SK-N-SH treated with all-trans-retinoic acid at 6 μM for 48 hours (cell line): Measurements from ENCODE around the gene ZNF239.

ENCODE experiments used
- ATAC-seq: fragments of 200-7000 bp; cut with Tn5 transposase; 3 replicates; pipeline ENCODE4 v1.9.1; 2020; ENCODE audit warnings: mild to moderate bottlenecking, moderate library complexity
- ARNTL ChIP-seq: fragments of 450-650 bp; formaldehyde crosslinking; IDR thresholded peaks from 2 replicates; pipeline ENCODE4 v1.5.0; 2020; ENCODE audit warnings: low read depth, mild to moderate bottlenecking, moderate library complexity, borderline replicate concordance
- BACH2 ChIP-seq: fragments of 250-450 bp; sonication (Bioruptor Pico); IDR thresholded peaks from 2 replicates; pipeline ENCODE4 v1.9.0; 2021; ENCODE audit warnings: mild to moderate bottlenecking, borderline replicate concordance
- CSDC2 ChIP-seq: fragments of 250-450 bp; sonication (Bioruptor Pico); IDR thresholded peaks from 2 replicates; pipeline ENCODE4 v1.5.0; 2020; ENCODE audit warnings: mild to moderate bottlenecking, moderate library complexity
- ESRRG ChIP-seq: fragments of 250-450 bp; sonication (Bioruptor Pico); IDR thresholded peaks from 2 replicates; pipeline ENCODE4 v1.6.1; 2021; ENCODE audit warnings: mild to moderate bottlenecking
- GLIS3 ChIP-seq: fragments of 250-450 bp; sonication (Bioruptor Pico); IDR thresholded peaks from 2 replicates; pipeline ENCODE4 v1.5.0; 2020; ENCODE audit warnings: mild to moderate bottlenecking, moderate library complexity
- ISL1 ChIP-seq: fragments of 250-450 bp; sonication (Bioruptor Pico); IDR thresholded peaks from 2 replicates; pipeline ENCODE4 v2.1.2; 2022; ENCODE audit warnings: mild to moderate bottlenecking, moderate library complexity
- RARB ChIP-seq: fragments of 250-450 bp; sonication (Bioruptor Pico); IDR thresholded peaks from 2 replicates; pipeline ENCODE4 v1.8.0; 2021; ENCODE audit warnings: mild to moderate bottlenecking, moderate library complexity
- SNAI2 ChIP-seq: fragments of 250-450 bp; sonication (Bioruptor Pico); IDR thresholded peaks from 2 replicates; pipeline ENCODE4 v1.5.0; 2020; ENCODE audit warnings: mild to moderate bottlenecking, moderate library complexity
- TCF4 ChIP-seq: fragments of 250-450 bp; sonication (Bioruptor Pico); IDR thresholded peaks from 2 replicates; pipeline ENCODE4 v1.8.0; 2021; ENCODE audit warnings: mild to moderate bottlenecking, moderate library complexity, borderline replicate concordance
- TOX ChIP-seq: fragments of 250-450 bp; sonication (Bioruptor Pico); IDR thresholded peaks from 2 replicates; pipeline ENCODE4 v1.8.0; 2021; ENCODE audit warnings: mild to moderate bottlenecking, moderate library complexity, borderline replicate concordance
- ZC3H10 ChIP-seq: fragments of 250-450 bp; sonication (Bioruptor Pico); IDR thresholded peaks from 2 replicates; pipeline ENCODE4 v1.5.1; 2021; ENCODE audit warnings: mild to moderate bottlenecking, moderate library complexity
- ZFP3 ChIP-seq: fragments of 250-450 bp; sonication (Bioruptor Pico); IDR thresholded peaks from 2 replicates; pipeline ENCODE4 v1.5.0; 2020; ENCODE audit warnings: mild to moderate bottlenecking, moderate library complexity
- ZFP30 ChIP-seq: fragments of 450-650 bp; formaldehyde crosslinking; IDR thresholded peaks from 2 replicates; pipeline ENCODE4 v1.5.0; 2022; ENCODE audit warnings: mild to moderate bottlenecking, moderate library complexity
- ZNF565 ChIP-seq: fragments of 450-650 bp; formaldehyde crosslinking; conservative IDR thresholded peaks from 2 replicates; pipeline ENCODE4 v1.5.0; 2020; ENCODE audit warnings: low read depth, mild to moderate bottlenecking, moderate library complexity
- ZNF70 ChIP-seq: fragments of 450-650 bp; formaldehyde crosslinking; IDR thresholded peaks from 2 replicates; pipeline ENCODE4 v1.5.0; 2020; ENCODE audit warnings: mild to moderate bottlenecking, moderate library complexity
- TF ChIP-seq, protein P1 (sequence below): fragments of 250-450 bp; sonication (Bioruptor Pico); IDR thresholded peaks from 2 replicates; pipeline ENCODE4 v1.8.0; 2021; ENCODE audit warnings: low read depth, mild to moderate bottlenecking, moderate library complexity, borderline replicate concordance
- TF ChIP-seq, protein P2 (sequence below): fragments of 250-450 bp; sonication (Bioruptor Pico); IDR thresholded peaks from 2 replicates; pipeline ENCODE4 v1.5.1; 2021; ENCODE audit warnings: mild to moderate bottlenecking, moderate library complexity
- TF ChIP-seq, protein P3 (sequence below): fragments of 250-450 bp; sonication (Bioruptor Pico); IDR thresholded peaks from 2 replicates; pipeline ENCODE4 v1.5.0; 2020; ENCODE audit warnings: mild to moderate bottlenecking, moderate library complexity
- TF ChIP-seq, protein P4 (sequence below): fragments of 250-450 bp; sonication (Bioruptor Pico); IDR thresholded peaks from 2 replicates; pipeline ENCODE4 v1.5.1; 2020; ENCODE audit warnings: low read depth, mild to moderate bottlenecking, moderate library complexity

The ZNF239 gene

DNA sequence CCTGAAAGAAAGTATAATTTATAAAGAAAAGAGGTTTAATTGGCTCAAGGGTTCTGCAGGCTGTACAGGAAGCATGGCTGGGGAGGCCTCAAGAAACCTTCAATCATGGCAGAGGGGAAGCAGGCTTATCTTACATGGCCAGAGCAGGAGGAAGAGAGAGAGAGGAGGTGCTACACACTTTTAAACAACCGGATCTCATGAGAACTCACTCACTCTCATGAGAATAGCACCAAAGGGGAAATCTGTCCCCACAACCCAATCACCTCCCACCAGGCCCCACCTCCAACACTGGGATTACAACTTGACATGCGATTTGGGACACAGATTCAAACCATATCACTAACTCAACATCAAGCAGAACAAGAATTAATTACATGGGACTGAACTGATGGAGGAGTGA is 24.9 kb upstream of the ZNF239 start:
- no peak for TF ChIP-seq TOX (CRISPR knock-in tag)
- TF ChIP-seq ESRRG (CRISPR knock-in tag) = no peak

DNA sequence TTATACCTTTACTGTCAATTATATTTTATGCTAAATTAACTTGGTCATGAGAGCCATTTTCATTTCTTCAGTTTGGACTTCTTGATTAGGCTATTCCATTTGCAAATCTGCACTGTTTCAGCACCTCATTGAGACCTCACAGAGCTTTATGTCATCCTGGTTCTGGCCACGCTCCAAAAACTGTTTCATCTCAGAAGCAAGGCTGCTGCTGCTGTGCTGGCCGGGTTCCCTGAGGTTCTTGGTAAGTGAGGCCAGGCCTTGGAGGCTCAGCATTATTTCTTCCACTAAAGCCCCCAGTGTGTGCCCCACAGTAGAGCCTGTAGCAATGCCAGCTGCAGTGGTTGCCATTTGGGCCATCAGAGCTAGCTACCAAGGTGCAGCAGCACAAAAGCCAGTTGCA is 24.0 kb upstream of the ZNF239 start:
- TF ChIP-seq ZC3H10 (CRISPR knock-in tag) = no peak
- TF ChIP-seq ZNF565 (CRISPR knock-in tag) = no peak
- TF ChIP-seq, protein P1, sequence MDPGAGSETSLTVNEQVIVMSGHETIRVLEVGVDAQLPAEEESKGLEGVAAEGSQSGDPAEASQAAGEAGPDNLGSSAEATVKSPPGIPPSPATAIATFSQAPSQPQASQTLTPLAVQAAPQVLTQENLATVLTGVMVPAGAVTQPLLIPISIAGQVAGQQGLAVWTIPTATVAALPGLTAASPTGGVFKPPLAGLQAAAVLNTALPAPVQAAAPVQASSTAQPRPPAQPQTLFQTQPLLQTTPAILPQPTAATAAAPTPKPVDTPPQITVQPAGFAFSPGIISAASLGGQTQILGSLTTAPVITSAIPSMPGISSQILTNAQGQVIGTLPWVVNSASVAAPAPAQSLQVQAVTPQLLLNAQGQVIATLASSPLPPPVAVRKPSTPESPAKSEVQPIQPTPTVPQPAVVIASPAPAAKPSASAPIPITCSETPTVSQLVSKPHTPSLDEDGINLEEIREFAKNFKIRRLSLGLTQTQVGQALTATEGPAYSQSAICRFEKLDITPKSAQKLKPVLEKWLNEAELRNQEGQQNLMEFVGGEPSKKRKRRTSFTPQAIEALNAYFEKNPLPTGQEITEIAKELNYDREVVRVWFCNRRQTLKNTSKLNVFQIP (CRISPR knock-in tag) = no peak
- TF ChIP-seq ESRRG (CRISPR knock-in tag) = no peak
- TF ChIP-seq ZNF70 (CRISPR knock-in tag) = no peak
- no peak for TF ChIP-seq TOX (CRISPR knock-in tag)
- TF ChIP-seq, all 23 proteins: peak for 0
- no peak for ATAC-seq

More for the DNA sequence above, 24.9 kb upstream of the ZNF239 start:
- ATAC-seq = no peak

DNA sequence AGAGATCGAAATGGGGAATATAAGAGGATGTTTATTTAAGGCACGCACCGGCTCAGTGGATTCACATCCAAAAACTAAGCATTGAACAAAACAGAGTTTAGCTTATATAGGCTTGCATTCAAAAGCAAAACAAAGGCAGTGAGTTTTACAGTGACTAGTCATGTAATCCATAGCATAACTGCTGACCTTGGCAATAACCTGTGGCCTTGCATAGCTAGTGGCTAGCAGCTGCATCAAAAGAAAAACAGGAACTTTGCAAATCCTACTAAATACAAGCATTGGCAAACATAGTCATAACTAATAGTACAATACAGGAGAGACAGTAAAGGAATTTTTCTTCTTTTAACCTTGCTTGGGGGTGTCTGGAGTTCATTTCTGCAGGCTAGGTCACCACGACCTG is 22.1 kb upstream of the ZNF239 start:
- no peak for TF ChIP-seq TCF4 (CRISPR knock-in tag)
- TF ChIP-seq, protein P2, sequence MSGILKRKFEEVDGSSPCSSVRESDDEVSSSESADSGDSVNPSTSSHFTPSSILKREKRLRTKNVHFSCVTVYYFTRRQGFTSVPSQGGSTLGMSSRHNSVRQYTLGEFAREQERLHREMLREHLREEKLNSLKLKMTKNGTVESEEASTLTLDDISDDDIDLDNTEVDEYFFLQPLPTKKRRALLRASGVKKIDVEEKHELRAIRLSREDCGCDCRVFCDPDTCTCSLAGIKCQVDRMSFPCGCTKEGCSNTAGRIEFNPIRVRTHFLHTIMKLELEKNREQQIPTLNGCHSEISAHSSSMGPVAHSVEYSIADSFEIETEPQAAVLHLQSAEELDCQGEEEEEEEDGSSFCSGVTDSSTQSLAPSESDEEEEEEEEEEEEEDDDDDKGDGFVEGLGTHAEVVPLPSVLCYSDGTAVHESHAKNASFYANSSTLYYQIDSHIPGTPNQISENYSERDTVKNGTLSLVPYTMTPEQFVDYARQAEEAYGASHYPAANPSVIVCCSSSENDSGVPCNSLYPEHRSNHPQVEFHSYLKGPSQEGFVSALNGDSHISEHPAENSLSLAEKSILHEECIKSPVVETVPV (CRISPR knock-in tag) = no peak
- no peak for TF ChIP-seq ARNTL (CRISPR knock-in tag)
- no peak for ATAC-seq

DNA sequence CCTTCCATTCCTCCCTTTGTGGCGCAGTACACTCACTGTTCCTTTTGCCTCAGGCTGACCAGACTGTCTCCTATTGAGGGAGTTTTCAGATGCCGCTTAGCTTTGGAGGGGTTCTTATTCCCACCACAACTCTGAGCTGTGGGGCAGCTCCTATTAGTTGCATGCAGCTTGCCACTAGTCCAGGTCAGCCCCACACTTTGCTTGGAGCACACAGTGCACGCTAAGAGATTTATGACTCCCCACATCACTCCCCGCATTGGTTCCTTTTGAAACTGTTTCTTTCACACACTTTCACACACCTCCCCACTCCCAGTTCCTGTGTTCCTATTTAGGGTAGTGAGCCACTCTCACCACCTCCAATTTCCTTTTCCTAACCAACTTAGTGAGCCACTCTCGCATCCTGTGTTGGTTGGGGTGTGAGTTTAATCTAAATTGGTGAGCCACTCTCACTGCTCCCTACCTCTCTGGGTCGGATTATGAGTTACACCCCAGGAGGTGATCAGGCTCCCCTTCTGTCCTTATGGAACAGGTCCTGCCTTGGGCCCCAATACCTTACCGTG is 21.4 kb upstream of the ZNF239 start:
- peak; percentile 18; the same call in 1 of the 3 replicates for ATAC-seq
- TF ChIP-seq RARB (CRISPR knock-in tag) (no peak), GLIS3 (CRISPR knock-in tag) (no peak), SNAI2 (CRISPR knock-in tag) (no peak), ARNTL (CRISPR knock-in tag) (no peak), CSDC2 (CRISPR knock-in tag) (no peak), TCF4 (CRISPR knock-in tag) (no peak), BACH2 (CRISPR knock-in tag) (no peak), ZNF70 (CRISPR knock-in tag) (no peak)
- TF ChIP-seq, protein P3, sequence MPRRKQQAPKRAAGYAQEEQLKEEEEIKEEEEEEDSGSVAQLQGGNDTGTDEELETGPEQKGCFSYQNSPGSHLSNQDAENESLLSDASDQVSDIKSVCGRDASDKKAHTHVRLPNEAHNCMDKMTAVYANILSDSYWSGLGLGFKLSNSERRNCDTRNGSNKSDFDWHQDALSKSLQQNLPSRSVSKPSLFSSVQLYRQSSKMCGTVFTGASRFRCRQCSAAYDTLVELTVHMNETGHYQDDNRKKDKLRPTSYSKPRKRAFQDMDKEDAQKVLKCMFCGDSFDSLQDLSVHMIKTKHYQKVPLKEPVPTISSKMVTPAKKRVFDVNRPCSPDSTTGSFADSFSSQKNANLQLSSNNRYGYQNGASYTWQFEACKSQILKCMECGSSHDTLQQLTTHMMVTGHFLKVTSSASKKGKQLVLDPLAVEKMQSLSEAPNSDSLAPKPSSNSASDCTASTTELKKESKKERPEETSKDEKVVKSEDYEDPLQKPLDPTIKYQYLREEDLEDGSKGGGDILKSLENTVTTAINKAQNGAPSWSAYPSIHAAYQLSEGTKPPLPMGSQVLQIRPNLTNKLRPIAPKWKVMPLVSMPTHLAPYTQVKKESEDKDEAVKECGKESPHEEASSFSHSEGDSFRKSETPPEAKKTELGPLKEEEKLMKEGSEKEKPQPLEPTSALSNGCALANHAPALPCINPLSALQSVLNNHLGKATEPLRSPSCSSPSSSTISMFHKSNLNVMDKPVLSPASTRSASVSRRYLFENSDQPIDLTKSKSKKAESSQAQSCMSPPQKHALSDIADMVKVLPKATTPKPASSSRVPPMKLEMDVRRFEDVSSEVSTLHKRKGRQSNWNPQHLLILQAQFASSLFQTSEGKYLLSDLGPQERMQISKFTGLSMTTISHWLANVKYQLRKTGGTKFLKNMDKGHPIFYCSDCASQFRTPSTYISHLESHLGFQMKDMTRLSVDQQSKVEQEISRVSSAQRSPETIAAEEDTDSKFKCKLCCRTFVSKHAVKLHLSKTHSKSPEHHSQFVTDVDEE (CRISPR knock-in tag) = no peak

DNA sequence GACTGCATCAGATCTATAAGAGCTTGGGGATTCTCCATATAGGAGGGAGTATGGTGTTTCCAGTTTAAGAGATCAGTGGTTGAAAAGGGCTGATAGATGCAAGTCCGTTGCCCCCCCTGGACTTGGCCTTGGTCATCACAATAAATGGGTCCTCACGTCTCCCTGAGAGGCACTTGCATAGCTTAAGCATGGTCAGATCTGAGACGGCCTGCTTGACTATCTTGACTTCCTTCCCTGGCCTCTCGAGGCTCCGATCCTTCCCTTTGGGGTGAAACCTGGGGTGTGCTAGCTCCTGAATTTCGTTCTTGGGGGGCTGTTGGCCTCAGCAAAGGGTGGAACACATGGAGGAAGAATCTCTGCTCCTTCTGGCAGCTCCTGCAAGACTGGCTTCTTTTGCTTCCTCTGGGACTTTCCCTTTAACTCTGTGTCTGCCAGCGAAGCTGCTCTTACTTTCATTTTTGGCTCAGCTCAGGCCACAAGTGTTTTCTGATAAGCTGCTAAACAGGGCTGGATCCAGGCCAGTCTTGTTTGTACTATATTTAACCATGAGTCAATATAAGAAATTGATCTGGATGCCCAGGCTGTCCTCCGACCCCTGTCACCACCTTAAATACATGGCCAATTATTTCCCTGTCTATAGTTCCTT is 20.7 kb upstream of the ZNF239 start:
- TF ChIP-seq ZFP3 (CRISPR knock-in tag) (no peak), ISL1 (CRISPR knock-in tag) (no peak), RARB (CRISPR knock-in tag) (no peak), CSDC2 (CRISPR knock-in tag) (no peak), ZC3H10 (CRISPR knock-in tag) (no peak), BACH2 (CRISPR knock-in tag) (no peak), ESRRG (CRISPR knock-in tag) (no peak), SNAI2 (CRISPR knock-in tag) (no peak), TCF4 (CRISPR knock-in tag) (no peak), ZFP30 (no peak), TOX (CRISPR knock-in tag) (no peak)
- TF ChIP-seq, protein P4, sequence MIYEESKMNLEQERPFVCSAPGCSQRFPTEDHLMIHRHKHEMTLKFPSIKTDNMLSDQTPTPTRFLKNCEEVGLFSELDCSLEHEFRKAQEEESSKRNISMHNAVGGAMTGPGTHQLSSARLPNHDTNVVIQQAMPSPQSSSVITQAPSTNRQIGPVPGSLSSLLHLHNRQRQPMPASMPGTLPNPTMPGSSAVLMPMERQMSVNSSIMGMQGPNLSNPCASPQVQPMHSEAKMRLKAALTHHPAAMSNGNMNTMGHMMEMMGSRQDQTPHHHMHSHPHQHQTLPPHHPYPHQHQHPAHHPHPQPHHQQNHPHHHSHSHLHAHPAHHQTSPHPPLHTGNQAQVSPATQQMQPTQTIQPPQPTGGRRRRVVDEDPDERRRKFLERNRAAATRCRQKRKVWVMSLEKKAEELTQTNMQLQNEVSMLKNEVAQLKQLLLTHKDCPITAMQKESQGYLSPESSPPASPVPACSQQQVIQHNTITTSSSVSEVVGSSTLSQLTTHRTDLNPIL (CRISPR knock-in tag) = no peak
- TF ChIP-seq, protein P2 (CRISPR knock-in tag) = no peak
- TF ChIP-seq, protein P1 (CRISPR knock-in tag) = no peak
- ATAC-seq = peak; percentile 65
